Gastrocnemius medialis (tissue), 4 donors: ENCODE measurements around the gene EME1.

ENCODE experiments used
- POLR2A ChIP-seq, 2 donors: fragments of 450-650 bp; IDR thresholded peaks; one replicate each; pipeline ENCODE4 v1.6.1; 2017; ENCODE audit warnings: antibody characterized with exemption in 2 of 2, mild to moderate bottlenecking in 2 of 2, moderate library complexity in 2 of 2
- TF ChIP-seq, protein P1 (sequence below), 5 experiments: fragments of 450-650 bp in 3 of 5; fragments of 200-600 bp in 2 of 5; sonication (generic) in 2 of 5; IDR thresholded peaks in 4 of 5; conservative IDR thresholded peaks in 1 of 5; 1 replicate in 4 of 5; 2 replicates in 1 of 5; pipeline ENCODE4 v1.5.1; 2016 to 2019; ENCODE audit warnings: antibody characterized with exemption in 5 of 5, mild to moderate bottlenecking in 3 of 5, moderate library complexity in 3 of 5

DNA sequence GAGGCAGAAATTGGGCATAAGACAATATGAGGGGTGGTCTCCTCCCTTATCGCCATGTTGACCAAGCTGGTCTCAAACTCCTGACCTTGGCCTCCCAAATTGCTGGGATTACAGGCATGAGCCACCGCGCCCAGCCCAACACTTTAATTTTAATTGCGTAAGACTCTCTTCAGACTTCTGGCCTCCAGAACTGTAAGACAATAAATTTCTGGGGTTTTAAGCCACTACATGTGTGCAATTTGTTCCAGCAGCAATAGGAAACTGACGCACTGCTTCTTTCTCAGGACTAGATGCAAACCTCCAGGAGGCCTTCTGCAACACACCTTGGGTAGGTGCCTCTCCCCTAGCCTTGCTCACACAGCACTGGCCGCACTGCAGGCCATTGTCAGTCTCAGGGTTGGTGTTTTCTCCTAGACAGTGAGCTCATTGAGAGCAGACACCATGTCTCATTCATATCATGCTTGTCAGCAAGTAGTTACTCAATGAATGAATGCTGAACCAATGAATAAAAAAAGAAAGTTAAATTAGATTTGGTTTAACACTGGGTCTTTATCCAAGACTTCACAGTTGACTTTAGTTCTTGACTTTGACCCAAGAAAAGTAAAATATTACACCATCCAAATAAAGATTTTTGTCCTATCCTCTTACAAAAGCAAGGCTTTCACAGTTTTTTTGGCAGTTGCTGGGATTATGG, 47.5 kb downstream of the EME1 start:
- TF ChIP-seq, protein P1, sequence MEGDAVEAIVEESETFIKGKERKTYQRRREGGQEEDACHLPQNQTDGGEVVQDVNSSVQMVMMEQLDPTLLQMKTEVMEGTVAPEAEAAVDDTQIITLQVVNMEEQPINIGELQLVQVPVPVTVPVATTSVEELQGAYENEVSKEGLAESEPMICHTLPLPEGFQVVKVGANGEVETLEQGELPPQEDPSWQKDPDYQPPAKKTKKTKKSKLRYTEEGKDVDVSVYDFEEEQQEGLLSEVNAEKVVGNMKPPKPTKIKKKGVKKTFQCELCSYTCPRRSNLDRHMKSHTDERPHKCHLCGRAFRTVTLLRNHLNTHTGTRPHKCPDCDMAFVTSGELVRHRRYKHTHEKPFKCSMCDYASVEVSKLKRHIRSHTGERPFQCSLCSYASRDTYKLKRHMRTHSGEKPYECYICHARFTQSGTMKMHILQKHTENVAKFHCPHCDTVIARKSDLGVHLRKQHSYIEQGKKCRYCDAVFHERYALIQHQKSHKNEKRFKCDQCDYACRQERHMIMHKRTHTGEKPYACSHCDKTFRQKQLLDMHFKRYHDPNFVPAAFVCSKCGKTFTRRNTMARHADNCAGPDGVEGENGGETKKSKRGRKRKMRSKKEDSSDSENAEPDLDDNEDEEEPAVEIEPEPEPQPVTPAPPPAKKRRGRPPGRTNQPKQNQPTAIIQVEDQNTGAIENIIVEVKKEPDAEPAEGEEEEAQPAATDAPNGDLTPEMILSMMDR (IDR thresholded peaks at IDR 0.05 in 4 of 5, conservative IDR thresholded peaks at IDR 0.05 in 1 of 5), result no peak
- TF ChIP-seq POLR2A (IDR thresholded peaks at IDR 0.05), result no peak
